Activated CD4-positive, alpha-beta T cell treated with anti-CD3 and anti-CD28 coated beads, Interleukin-2, amount 50 U/mL, for 1 hour (primary cell): Measurements from ENCODE around the gene PPP4C.
"Not testable (repeated sequence)": the region's sequence is repeated elsewhere in the genome, so short reads cannot be mapped to it uniquely, and the experiment has no call there.

Experiments
- DNase-seq: peaks from one replicate; pipeline ENCODE4 v3.0.0-alpha.2; 2020

Gene PPP4C

DNA sequence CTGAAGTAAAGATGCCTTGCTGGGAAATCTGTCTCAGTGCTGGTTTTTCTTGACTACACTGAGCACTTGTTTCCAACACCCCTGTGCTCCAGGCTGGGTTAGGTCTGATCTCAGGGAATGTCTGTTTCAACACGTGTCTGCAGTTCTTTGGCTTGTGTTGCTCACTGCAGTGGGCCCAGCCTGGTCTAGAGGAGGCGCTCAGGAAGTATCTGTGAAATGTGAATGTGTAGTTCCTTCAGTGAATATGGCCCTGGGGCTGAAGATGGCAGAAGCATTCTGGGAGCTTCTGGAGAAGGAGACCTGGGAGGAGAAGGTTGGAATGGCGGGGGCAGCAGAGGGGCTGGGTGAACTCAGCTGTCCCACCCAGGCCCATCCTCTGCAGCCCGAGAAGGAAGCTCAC is 28.3 kb downstream of the PPP4C start:
- DNase-seq: no peak

DNA sequence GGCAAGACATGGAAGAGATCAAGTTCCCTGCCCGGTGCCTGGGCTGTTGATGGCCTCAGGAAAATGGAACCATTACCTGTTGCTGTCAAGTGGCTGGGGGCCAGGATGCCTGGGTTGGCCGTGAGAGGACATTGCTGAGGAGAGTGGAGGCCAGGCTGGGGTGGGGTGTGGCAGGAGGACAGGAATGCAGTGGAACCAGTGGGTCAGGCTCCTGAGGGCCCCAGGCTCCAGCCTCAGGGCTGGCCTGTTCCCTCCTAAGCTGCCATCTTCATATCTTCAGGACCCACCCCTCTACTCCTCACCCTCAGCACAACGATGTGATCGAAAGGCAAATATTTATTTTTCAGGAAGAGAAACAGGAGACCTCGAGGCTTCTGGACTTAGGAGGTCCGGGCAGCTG is 28.7 kb downstream of the PPP4C start:
- DNase-seq: no peak

DNA sequence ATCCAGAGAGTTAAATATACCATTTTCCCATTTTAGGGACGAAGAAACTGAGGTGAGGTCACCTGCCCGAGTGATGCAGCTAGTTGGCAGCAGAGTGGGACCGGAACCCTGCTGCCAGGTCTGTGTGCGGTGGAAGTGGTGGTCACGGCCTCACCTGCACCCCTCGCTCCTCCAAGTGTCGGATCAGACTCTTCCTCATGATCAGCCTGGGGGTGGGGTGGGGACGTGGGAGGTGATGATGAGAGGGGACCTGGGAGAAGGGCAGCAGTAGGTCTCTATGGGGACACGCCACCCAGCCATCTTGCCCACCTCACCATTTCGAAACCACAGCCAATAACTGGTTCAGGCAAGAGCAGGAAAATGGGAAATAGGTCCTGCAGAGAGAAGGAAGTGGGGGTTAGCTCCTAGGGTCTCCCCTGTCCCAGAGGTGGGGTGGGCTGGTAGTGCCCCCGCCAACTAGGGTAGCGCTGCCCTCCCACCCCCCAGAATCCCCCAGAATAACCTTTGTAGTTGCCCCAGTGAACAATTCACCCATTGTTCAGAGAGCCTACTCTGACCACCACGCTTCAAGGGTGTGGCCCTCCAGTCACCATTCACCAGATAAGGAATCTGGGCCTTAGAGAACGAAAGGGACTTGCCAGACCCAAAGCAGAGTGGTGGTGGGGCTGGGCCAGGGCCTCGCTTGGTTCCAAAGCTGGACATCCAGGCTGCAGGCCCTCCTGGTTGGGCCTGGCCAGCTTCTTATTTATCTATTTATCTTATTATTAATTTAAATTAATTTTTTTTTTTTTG is 32.5 kb downstream of the PPP4C start:
- no peak for DNase-seq

DNA sequence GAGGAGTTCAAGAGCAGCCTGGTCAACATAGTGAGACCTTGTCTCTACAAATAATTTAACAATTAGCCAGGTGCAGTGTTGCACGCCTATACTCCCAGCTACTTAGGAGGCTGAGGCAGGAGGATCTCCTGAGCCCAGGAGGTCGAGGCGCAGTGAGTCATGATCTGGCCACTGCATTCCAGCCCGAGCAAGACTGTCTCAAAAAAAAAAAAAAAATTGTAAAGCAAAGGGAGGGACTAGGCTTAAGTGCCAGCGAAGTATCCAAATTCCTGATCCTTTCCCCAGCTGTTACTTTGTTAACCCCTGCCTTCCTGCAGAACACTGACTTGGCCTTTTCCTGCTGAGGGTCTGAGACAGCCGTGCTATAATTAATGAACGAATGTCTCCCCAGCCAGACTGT is 34.9 kb downstream of the PPP4C start:
- no peak for DNase-seq

DNA sequence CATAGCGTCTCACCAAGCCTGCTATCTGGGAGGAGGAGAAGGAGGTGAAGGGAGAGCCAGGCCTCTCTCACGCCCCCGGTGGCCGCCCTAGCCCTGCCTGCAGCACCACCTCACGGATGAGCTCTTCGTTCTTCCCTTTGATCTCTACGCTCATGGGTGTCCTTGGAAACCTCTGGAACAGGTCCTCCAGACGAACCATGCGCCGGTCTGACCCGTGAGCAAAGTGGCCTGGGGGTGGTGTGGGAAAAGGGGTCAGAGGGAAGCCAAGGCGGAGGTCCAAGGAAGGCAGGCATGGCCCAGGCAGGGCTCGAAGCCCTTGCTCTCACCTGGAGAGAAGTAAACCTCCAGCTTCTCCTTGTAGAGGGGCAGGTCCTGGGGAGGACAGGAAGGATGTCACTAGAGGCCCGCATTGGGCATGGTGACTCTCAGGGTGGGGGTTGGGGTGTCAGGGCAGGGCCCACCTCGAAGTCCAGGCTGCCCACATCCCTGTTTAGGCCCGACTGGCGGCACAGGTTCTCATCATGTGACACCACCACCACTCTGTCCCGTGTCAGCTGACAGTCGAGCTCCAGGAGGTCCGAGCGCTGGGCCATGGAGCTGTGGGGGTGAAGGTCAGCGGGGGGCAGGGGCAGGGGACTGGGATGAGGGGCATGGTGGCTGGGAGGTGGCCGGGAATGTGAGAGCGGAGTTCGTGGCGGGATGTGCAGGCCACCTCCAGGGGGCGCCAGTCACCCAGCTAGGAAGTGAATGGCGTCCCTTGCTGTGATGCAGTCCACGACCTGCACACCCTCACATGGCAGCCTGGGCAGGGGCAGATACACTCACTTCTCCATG is 36.6 kb downstream of the PPP4C start:
- peak; percentile 54 for DNase-seq

DNA sequence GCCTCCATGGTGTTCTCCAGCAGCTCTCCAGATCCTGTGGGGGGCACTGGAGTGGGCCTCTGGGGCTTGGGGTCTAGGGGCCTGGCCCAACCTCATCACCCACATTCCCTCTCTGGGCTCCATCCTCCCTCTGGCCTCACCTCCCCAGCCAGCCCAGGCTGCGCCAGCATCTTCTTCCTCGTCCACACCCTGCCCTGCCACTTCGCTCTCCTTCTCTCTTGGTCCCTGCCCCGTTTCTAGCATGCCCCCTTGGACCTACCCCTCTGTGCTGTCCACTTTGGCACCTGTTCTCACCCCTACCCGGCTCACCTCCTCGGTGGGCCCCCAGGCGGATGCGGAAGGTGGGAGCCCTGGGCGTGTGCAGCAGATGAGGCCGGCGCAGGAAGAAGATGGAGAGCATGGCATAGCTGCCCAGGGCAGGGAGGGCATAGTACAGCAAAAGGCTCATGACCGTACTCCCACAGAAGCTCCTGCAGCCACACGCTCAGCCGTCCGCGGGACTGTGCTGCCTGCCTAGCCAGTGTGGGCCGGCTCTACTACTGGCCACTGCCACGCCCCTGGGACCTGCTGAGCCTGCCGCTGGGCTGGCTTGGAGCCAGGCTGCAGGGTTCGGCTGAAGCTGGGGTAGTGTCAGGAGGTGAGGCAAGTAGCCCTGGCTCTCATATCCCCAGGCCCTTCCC is 37.4 kb downstream of the PPP4C start, which contains the start of gene GDPD3:
Gene GDPD3, minus strand, starts transcription at position 507 of the 680 bp plus-strand sequence. Its CDS starts 59 bp downstream, at position 448.
- no peak for DNase-seq

DNA sequence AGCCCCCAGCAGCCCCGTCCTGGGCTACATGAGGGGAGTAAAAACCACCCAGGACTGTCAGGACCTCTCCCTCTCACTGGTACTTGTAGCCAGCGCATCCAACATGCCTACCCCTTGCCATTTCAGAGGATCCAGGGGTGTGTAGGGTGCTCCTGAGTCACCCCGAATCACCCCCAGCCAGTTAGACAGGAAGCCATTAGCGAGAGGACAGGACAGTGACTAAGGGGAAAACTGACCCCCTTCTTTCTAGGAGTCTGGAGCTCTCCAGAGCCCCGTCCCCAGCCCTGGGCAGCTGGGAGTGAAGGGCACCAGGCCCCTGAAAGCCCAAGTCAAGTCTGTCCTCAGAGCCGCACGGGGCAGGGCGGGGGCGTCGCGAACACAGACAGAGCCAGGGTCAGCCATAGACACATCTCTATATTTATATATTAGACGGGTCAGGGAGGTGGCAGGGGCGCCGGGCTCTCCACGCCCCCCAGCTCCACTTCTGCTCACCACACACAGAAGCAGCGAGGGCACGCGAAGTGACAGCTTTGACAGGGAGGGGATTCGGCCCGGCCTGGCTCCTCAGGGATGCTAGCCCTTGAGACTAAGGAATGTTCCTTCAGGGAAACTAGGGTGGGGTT is 38.0 kb downstream of the PPP4C start:
- no peak for DNase-seq

DNA sequence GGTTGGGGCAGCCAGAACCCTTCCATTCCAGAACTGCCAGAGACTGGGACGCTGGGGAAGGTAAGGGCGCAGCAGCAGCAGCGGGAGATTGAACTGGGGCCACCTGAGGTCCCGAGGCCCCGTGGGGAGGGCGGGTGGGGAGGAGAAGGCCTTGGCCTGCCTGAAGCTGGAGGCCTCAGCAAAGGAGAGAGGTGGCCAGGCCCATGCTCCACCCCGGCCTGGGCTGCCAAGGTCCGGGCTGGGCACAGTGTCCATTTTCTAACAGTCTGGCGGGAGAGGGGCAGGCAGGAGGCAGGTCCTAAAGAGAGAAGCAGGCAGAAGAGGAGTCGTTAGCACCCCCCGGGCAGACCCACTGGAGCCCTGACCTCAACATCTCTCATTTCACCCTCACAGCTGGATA is 38.6 kb downstream of the PPP4C start:
- no peak for DNase-seq

DNA sequence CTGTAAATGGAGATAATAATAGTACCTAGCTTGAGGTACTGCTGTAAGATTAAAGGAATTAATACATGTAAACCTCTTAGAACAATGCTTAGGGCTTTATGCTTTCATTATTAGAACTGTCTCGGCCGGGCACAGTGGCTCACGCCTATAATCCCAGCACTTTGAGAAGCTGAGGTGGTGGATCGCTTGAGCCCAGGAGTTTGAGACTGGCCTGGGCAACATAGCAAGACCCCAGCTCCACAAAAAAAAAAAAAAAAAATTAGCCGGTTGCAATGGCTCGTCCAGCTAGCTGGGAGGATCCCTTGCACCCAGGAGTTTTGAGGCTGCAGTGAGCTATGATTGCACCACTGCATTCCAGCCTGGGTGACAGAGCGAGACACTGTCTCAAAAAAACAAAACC is 39.0 kb downstream of the PPP4C start:
- DNase-seq: not testable (repeated sequence)

DNA sequence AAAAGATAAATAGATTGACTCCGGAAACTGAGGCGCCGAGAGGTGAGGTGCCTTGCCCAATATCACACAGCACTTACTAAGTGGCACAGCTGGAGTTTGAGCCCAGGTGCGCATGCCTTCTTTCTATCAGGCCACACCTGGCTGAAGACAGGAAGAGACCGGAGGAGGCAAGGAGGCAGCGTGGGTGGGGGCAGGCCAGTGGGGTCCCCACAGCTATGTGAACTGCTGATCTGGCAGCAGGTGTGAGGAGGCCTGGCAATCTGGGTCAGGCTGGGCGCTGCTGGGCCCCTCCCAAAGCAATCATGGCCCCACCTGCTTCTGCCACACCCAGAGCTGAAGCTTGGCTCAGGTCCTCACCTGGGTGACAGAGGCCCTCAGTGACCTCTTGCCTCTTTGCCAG is 39.4 kb downstream of the PPP4C start:
- DNase-seq: no peak

DNA sequence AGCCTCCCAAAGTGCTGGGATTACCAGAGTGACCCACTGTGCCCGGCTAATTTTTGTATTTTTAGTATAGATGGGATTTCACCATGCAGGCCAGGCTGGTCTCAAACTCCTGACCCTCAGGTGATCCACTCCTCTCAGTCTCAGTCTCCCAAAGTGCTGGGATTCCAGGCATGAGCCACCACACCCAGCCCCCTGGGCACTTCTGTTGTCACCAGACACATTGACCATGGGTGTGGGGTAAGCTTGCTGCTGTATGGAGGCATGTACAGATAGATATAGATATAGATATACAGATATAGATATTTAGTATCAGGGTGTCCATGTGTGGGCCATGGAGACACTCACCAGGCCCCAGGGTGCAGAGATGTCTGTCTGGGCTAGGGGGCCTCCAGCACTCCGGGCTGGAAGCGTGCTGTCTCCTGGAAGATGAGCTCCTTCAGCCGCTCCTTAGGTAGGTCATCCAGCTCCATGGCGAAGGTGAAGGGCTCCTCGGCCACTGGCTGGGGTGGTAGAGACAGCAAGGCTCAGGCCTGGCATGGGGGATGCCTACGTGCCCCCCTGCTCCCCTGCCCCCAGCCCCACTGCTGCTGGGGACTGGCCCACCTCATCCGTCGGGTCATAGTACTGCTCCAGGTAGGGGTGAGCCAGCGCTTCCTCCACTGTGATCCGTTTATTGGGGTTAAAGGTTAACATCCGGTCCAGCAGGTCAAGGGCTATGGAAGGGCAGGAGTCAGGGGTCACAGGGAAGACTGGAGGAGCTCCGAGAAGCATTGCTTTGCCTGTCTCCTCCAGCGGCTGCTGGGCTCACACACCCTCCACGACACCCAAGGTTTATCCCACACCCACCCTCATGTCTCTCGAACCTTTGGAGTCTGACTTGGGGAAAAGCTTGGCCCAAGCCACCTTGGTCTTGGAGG is 40.8 kb downstream of the PPP4C start:
- DNase-seq: no peak

DNA sequence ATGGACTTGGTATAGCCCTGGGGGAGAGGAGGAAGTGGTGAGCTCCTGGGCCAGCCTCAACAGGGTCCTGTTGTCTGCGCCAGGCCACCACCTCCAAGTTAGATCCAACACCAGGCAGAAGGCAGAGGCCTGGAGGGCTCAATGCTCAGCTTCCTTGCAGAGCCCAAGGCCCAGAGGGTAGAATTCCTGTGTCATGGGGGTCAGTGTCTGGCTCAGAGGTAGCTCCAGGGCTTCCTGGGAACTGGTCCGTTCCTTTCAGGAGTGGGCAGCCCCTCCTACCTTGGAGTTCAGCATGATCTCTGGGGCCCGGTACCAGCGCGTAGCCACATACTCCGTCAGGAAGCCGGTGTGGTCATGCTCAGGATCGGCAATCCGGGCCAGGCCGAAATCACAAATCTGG is 42.0 kb downstream of the PPP4C start:
- DNase-seq: no peak

DNA sequence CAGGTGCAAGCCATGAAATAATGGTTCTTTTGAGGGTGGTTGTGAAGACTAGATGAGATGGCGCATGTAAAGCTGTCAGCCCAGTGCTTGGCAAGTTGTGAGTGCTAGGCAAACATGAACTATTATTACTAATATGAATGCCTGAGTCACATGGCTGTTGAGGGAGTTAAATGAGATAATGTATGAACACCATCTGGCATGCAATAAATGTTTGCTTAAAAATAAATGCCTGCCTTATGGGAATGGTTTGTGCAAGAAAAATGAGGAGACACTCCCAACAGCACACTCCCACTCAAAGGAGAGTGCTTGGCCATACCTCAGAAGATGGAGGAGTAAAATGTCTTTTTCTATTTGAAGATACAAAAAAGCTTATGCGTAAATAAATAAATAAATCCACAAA is 43.6 kb downstream of the PPP4C start:
- DNase-seq: no peak

DNA sequence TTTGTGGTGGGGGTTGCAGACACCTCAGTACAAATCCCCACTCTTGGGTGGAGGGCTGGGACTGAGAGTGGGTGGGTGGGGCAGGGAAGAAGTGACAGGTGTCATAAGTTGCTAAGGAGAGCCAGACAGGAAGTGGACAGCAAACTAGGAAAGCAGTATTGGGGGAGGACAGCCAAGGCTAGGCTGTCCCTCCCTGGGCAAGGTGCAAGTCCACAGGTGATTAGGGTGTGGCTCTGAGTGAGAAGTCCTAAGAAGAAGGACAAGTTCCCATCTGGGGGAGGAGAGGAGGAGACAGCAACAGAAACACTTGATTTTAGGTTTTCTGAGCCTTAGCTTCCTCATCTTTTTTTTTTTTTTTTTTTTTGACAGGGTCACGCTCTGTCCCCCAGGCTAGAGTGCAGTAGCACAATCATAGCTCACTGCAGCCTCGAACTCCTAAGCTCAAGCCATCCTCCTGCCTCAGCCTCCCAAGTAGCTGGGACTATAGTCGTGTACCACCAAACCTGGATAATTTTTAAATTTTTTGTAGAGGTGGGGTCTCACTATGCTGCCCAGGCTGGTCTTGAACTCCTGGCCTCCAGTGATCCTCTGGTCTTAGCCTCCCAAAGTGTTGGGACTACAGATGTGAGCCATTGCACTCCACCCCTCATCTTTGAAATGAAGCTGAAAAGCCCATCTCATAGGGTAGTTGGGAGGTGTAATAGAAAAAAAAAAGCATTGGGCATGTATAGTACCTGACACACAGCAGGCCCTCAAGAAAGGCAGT is 44.7 kb downstream of the PPP4C start:
- no peak for DNase-seq

DNA sequence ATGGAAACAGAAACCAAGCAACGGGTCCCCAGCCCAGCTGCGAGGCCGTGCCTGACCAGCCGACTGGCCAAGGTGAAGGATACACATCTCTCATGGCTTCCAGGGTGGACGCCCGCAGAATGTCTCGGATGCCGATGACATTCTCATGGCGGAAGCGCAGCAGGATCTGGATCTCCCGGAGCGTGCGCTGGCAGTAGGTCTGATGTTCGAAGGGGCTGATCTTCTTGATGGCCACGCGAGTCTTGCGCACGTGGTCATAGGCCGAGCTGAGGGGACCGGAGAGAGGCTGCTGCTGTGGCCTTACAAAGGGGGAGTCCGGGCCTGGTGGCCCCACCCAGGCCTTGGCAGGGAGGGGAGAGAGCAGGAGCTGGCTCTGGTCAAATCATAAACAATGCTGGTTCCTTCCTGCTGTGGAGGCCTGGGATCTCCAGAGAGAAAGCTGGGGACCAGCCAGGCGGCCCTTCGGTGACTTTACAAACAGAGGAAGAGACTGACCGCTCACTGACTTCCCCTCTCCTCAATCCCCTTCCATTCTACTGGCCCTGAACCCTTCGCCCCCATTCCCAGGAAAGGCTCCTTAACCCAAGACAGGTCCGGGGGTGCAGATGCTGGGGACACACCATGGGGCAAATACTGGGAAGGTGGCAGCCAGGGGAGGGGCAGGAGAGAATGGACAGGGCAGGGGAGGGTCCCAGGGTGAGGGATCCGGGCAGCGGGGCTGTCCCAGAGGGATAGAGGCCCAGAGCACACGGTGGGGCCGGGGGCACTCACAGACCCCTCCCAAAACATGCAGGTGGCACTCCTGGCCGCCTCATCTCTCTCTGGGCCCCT is 46.2 kb downstream of the PPP4C start:
- no peak for DNase-seq

DNA sequence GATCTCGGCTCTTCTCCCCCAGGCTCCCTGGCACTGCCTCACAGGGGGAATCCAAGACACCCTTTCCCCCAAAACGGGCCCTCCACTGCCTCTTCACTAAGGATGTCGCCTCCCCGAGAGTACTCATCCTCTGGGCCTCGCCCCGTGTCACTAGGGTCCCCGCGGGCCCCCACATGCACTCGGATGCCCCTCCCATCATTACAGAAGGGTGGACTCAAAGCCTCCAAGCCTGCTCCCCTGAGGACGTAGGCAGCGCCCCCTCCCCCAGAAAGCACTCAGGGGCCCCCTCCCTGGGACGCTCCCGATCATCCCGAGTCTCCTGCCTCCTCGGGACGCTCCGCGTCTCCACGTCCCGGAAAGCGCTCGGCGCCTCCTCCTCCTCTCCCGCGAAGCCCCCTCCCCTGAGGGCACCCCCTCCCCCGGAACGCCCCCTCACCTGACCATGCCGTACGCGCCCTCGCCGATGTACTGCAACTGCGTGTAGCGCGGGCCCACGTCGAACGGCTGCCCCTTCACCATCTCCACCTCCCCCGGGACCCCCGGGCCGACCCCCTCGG is 46.9 kb downstream of the PPP4C start:
- DNase-seq: peak; percentile 7

DNA sequence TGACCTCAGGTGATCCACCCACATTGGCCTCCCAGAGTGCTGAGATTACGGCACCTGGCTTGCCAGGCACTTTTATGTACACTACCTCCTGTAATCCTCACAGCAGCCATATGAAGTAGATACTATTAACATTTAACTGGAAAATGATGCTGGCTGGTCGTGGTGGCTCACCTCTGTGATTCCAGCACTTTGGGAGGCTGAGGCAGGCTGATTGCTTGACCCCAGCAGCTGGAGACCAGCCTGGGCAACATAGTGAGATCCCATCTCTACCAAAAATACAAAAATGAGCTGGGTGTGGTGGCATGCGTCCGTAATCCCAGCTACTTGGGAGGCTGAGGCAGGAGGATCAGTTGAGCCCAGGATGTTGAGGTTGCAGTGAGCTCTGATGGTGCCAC is 49.2 kb downstream of the PPP4C start:
- DNase-seq: no peak

DNA sequence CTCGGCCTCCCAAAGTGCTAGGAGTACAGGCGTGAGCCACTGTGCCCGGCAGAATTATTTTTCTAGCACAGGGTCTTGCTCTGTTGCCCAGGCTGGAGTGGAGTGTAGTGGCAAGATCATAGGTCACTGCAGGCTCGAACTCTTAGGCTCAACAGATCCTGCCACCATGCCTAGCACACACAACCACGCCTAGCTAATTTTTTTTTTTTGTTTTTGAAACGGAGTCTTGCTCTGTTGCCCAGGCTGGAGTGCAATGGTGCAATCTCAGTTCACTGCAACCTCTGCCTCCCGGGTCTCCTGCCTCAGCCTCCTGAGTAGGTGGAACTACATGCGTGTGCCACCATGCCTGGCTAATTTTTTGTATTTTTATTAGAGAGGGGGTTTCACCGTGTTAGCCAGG is 49.9 kb downstream of the PPP4C start:
- not testable (repeated sequence) for DNase-seq

DNA sequence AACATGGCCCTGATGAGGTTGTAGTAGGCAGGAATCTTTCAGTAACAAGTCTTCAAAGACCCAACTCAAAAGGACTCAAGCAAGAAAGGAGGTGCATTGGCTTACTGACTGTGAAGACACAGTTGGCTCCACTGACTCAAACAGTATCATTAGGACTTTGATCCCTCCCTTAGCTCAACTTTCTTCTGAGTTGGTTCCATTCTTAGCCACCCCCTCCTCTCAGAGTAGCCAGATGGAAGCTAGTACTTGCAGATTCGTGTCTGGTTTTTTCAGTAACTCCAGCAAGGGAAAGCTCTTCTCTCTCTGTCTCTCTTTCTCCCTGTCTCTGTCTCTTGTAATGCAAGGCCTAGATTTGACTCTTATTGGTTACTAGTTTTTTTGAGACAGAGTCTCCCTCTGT is 52.2 kb downstream of the PPP4C start:
- DNase-seq: no peak
